DOHH2 (cell line): ENCODE results near the gene C13orf42.

Experiments used
- EZH2phosphoT487 ChIP-seq: fragments of 200-600 bp; sonication (generic); IDR thresholded peaks from 2 replicates; pipeline ENCODE4 v1.6.1; 2017; ENCODE audit warnings: borderline replicate concordance, mild to moderate bottlenecking, antibody characterized with exemption, low read length, moderate library complexity, mixed read lengths
- TF ChIP-seq, protein P1 (sequence below): fragments of 200-600 bp; sonication (generic); IDR thresholded peaks from one replicate; pipeline ENCODE4 v1.5.1; 2014; ENCODE audit warnings: antibody characterized with exemption, mild to moderate bottlenecking, low read depth, low read length; ENCODE audit not compliant: poor library complexity, severe bottlenecking

DNA sequence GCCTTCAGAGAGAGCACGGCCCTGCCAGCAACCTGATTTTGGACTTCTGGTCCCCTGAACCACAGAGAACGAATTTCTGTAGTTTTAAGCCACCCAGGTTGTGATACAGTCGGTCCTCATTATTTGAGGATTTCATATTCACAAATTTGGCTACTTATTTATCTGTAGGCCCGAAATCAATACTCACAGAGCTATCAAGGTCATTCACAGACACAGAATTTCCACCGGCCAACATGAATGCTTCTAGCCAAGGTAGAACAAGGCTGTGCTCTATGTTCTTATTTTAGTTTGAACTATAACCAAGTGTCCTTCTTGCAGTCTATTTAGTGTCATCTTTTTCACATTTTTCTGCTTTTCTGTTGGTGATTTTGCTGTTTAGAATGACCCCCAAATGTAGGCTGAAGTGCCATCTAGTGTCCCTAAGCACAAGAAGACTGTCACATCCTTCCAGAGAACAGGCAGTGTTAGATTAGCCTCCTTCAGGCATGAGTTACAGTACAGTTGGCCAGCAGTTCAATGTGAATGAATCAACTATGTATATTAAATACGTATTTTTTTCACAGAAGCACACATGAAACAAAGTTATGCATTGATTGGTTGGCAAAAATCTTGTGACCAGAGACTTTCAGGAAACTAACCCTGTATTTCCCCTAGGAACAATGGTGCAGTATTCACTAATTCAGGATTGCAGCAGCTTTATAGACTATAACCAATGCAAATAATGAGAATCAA is 63.5 kb downstream of the C13orf42 start:
- TF ChIP-seq, protein P1, sequence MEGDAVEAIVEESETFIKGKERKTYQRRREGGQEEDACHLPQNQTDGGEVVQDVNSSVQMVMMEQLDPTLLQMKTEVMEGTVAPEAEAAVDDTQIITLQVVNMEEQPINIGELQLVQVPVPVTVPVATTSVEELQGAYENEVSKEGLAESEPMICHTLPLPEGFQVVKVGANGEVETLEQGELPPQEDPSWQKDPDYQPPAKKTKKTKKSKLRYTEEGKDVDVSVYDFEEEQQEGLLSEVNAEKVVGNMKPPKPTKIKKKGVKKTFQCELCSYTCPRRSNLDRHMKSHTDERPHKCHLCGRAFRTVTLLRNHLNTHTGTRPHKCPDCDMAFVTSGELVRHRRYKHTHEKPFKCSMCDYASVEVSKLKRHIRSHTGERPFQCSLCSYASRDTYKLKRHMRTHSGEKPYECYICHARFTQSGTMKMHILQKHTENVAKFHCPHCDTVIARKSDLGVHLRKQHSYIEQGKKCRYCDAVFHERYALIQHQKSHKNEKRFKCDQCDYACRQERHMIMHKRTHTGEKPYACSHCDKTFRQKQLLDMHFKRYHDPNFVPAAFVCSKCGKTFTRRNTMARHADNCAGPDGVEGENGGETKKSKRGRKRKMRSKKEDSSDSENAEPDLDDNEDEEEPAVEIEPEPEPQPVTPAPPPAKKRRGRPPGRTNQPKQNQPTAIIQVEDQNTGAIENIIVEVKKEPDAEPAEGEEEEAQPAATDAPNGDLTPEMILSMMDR = peak; percentile 13
- TF ChIP-seq EZH2phosphoT487 = no peak
